GM19238 (cell line): Measurements from ENCODE around the gene CBX2.

Source experiments
- DNase-seq: peaks from one replicate; pipeline ENCODE4 v3.0.0; 2011; ENCODE audit warnings: low spot score; ENCODE audit not compliant: insufficient read length

Gene CBX2

GRCh38 chr17:79811868-79812352 lies 34.0 kb downstream of the CBX2 start:
- no peak for DNase-seq

- DNase-seq, result no peak
Measured at GRCh38 chr17:79812353-79813258, 34.7 kb downstream of the CBX2 start.

DNA sequence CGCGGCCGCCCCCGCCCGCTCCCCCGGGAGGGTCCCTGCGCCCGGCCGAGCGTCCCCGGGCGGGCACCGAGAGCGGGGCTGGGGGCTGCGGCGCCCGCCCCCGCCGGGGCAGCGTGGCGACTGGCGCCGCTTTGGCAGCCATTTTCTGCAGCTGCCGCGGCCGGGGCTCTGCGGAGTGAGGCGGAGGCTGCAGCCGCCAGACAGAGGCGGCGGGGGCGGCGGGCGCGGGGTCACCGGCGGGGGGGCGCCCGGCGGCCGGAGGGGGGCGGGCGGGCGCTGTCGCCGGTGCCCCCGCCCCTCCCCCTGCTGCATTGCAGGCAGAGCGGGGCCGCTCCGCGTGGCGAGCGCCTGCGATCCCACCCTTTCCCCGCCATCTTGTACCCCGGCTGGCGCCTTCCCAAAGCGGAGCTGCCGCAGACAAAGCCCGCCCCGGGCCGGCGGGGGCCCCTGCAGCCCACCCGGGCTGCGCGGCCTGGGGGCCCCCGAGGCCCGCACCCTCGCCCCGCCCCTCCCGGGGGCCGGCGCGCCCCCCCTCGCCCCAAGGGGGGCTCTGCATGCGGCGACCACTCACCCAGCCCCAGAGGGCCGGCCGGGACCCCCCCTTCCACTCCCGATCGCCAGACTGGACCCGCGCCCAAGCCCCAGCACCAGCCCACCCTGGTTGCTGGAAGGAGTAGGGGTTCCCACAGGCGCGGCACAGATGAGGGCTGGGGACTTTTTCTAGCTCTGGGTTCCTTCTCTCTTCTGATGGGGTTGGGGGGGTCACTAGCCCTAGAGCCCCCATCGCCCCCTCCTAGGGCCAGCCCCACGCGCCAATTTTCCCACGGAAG lies 35.6 kb downstream of the CBX2 start:
- DNase-seq, result no peak

GRCh38 chr17:79814127-79814973 lies 36.4 kb downstream of the CBX2 start:
- no peak for DNase-seq

GRCh38 chr17:79814974-79815835 lies 37.3 kb downstream of the CBX2 start:
- no peak for DNase-seq

DNA sequence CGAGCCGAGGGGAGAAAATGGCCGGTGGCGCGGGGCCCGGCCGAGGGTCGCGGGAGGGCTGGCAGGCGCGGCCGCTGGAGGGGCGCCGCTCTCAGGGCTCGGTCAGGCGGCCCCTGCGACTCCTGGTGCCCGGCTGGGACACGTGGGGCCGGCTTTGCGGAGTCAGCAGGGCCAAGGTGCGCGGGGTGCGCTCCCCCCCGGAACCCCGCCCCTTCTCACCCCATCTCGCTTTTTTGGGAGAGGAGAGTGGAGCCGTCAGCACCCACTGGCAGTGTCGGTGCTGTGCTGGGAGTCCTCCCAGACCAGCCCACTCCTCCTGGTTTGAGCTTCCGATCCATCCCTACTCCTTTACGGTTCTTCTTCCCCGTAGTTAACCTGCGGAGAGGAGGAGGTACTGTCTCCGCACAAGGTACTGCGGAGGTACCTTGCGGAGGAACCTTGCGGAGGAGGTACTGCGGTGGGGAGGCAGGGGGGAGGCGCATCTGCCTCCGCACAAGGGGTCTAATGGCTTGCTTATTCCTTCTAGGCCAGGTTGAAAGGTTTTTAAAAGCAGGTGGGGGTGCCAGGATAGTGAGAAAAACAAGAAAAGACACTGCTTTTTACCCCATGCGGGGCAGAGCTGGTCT lies 38.0 kb downstream of the CBX2 start:
- DNase-seq, result no peak

GRCh38 chr17:79818026-79818758 lies 40.2 kb downstream of the CBX2 start:
- DNase-seq, result no peak

- no peak for DNase-seq
Measured at GRCh38 chr17:79819085-79819484, 41.1 kb downstream of the CBX2 start.

GRCh38 chr17:79819534-79820276 lies 41.8 kb downstream of the CBX2 start:
- DNase-seq, result no peak

- DNase-seq, result no peak
Measured at GRCh38 chr17:79820959-79821330, 43.0 kb downstream of the CBX2 start.

DNA sequence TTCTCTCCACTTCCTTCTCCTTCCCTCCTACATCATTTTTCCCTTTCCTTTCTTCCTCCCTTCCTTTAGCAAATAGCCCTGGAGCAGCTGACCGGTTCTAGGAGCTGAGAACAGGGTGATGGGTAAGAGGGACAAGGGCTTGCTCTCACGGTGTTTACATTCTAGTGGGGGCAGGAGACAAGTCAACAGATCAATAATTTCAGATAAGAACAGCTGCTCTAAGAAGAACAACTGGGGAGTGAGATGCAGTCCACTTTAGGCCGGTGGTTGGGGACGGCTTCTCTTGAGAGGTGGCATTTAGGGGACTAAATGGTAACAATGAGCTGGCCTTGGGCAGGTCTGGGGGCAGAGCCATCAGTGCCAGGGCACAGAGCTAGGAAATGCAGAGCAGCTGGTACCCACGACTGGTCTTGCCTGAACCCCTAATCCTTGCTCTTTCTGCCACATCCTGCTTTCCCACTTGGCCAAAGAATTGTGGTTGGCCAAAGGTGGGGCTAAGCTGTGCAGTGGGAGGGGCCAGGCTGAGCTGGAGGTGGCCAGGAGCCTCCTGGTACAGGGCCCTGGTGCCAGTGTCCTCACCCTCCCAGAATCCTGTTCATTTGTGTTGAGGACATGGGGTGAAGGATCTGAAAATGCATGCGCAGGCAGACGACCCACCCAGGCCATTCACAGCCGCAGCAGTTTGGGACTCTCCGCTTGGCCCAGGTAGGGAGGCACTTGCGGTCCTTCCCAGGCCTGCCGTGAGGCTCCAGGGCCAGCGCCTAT lies 43.6 kb downstream of the CBX2 start:
- no peak for DNase-seq

- no peak for DNase-seq
Measured at GRCh38 chr17:79822583-79823124, 44.7 kb downstream of the CBX2 start.

- DNase-seq, result no peak
Measured at GRCh38 chr17:79824234-79824633, 46.3 kb downstream of the CBX2 start.

DNA sequence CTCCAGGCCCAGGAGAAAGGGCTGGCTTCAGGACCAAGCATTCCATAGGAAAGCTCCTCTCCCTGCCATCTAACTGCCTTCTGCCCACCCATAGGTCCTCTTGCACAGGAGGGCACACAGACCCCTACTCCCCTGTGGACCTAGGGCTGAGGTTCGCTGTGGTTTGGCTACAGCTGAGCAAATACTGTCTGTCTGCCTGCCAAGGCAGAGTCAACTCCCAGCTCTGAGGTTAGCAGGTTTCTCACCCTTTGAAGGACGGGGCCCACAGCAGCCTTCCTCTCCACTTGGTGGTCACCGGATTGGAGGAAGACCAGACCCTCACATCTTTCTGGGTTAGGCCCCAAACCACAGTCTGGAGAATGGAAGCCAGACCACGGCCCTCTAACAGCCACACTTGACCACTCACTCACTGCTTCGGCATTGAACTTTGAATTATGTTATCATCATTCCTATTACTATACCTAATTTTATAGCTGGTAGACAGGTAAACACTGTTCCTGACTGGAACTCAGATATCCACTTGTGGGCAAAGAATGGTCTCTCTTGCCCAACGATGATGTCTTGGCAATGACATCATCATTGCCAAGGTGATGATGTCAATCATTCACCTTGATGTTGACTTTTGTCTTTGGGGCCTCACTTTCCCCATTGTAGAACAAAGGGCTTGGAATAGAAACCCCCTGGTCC lies 47.1 kb downstream of the CBX2 start:
- DNase-seq, result no peak

- no peak for DNase-seq
Measured at GRCh38 chr17:79825580-79825921, 47.6 kb downstream of the CBX2 start.

DNA sequence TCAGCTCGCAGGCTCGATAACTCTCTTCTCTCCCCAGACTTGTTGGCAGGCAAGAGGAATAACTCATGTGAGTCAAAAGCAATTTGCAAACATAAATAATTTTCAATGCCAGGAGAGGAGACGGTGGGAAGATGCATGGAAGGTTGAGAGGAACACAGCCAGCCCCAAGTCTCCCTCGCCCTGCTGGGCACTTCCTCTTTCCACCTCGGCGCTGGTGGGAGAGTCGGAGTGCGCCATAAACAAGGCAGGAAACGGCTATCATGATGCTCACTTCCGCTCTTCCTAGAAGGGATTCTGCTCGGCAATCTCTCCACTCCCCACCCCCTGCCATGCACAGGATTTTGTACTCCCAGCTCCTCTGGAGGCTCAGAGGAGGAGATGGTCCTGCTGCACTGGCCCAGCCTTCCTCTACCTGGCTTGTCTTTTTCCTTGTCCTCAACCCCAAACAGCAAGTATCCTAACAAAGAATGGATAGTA lies 48.3 kb downstream of the CBX2 start:
- no peak for DNase-seq
